Smooth muscle cell (in vitro differentiated cells): Measurements from ENCODE around the gene NOXO1. TPM values are rescaled to one million over a fixed set of nuclear protein-coding genes. Genes with fewer than 3 reads are reported as not detected.

Experiments used
- DNase-seq: peaks from one replicate; lab custom pipeline; 2025; ENCODE audit not compliant: unreplicated experiment; lab: John Stamatoyannopoulos, UW
- H2AFZ ChIP-seq: fragments of 200-600 bp; sonication (generic); 2 replicates; pipeline ENCODE4 v1.6.0; 2016; ENCODE audit warnings: antibody characterized with exemption, low read depth, mild to moderate bottlenecking
- H3F3A ChIP-seq: fragments of 200-600 bp; sonication (generic); 2 replicates; pipeline ENCODE4 v1.6.0; 2017; ENCODE audit warnings: antibody characterized with exemption, low read depth
- H3K27ac ChIP-seq: fragments of 200-600 bp; sonication (generic); 2 replicates; pipeline ENCODE4 v1.5.1; 2016; ENCODE audit warnings: low read depth, mild to moderate bottlenecking
- H3K27me3 ChIP-seq: fragments of 200-600 bp; sonication (generic); 2 replicates; pipeline ENCODE4 v1.6.1; 2016; ENCODE audit warnings: low read depth, mild to moderate bottlenecking
- H3K36me3 ChIP-seq: fragments of 200-600 bp; sonication (generic); 2 replicates; pipeline ENCODE4 v1.5.1; 2016; ENCODE audit warnings: low read depth
- H3K4me1 ChIP-seq: fragments of 200-600 bp; sonication (generic); 2 replicates; pipeline ENCODE4 v1.5.1; 2016; ENCODE audit warnings: low read depth
- H3K4me2 ChIP-seq: fragments of 200-600 bp; sonication (generic); 2 replicates; pipeline ENCODE4 v1.6.0; 2016; ENCODE audit warnings: mild to moderate bottlenecking
- H3K4me3 ChIP-seq: fragments of 200-600 bp; sonication (generic); 2 replicates; pipeline ENCODE4 v1.5.1; 2016; ENCODE audit warnings: mild to moderate bottlenecking
- H3K79me2 ChIP-seq: fragments of 200-600 bp; sonication (generic); 2 replicates; pipeline ENCODE4 v1.6.0; 2016; ENCODE audit warnings: low read depth, mild to moderate bottlenecking
- H3K9ac ChIP-seq: fragments of 200-600 bp; sonication (generic); 2 replicates; pipeline ENCODE4 v1.6.0; 2016; ENCODE audit warnings: low read depth
- H3K9me3 ChIP-seq: fragments of 200-600 bp; sonication (generic); replicated peaks from 2 replicates; pipeline ENCODE4 v1.5.1; 2016; ENCODE audit warnings: low read depth
- H4K20me1 ChIP-seq: fragments of 200-600 bp; sonication (generic); 2 replicates; pipeline ENCODE4 v1.6.0; 2016; ENCODE audit warnings: low read depth
- WGBS: methylation state at CpG from one replicate; pipeline ENCODE4 v1.1.7; 2016; ENCODE audit warnings: low lambda C conversion rate; 5-methylcytosine and 5-hydroxymethylcytosine counted together
- polyA plus RNA-seq: library from polyadenylated mRNA; unstranded; fragments of >200 nt; fragmentation: Nextera tagmentation; extraction: Ambion mirVana; gene quantifications from 2 replicates; pipeline ENCODE4 v1.2.1, GENCODE V29; 2016
- total RNA-seq: library from RNA; depleted of rRNA; stranded (reverse); fragments of >200 nt; gene quantifications from 2 replicates; pipeline ENCODE4 v1.2.3, GENCODE V29; 2014
- TF ChIP-seq, protein P1 (sequence below): fragments of 200-600 bp; sonication (generic); IDR thresholded peaks from 2 replicates; pipeline ENCODE4 v1.5.1; 2017; ENCODE audit warnings: borderline replicate concordance, mild to moderate bottlenecking, antibody characterized with exemption; ENCODE audit not compliant: insufficient read depth, poor library complexity, severe bottlenecking

Gene NOXO1
- total and polyA plus RNA-seq, 2 experiments from 2014 or later, result 0.13 to 0.35 TPM

- Histone ChIP-seq H3K4me2 (no peak overlapping the region), H2AFZ (no peak overlapping the region), H3K36me3 (no peaks in the 10 kb centered on the region), H3K9ac (no peak overlapping the region), H3K79me2 (no peaks in the 10 kb centered on the region), H3K9me3 (no peaks in the 10 kb centered on the region), H3K27ac (no peak overlapping the region), H3K4me1 (peaks cover 7% of the 10 kb centered on the region), H3F3A (no peaks in the 10 kb centered on the region), H3K27me3 (no peaks in the 10 kb centered on the region), H4K20me1 (no peaks in the 10 kb centered on the region), H3K4me3 (no peak overlapping the region)
- TF ChIP-seq, protein P1, sequence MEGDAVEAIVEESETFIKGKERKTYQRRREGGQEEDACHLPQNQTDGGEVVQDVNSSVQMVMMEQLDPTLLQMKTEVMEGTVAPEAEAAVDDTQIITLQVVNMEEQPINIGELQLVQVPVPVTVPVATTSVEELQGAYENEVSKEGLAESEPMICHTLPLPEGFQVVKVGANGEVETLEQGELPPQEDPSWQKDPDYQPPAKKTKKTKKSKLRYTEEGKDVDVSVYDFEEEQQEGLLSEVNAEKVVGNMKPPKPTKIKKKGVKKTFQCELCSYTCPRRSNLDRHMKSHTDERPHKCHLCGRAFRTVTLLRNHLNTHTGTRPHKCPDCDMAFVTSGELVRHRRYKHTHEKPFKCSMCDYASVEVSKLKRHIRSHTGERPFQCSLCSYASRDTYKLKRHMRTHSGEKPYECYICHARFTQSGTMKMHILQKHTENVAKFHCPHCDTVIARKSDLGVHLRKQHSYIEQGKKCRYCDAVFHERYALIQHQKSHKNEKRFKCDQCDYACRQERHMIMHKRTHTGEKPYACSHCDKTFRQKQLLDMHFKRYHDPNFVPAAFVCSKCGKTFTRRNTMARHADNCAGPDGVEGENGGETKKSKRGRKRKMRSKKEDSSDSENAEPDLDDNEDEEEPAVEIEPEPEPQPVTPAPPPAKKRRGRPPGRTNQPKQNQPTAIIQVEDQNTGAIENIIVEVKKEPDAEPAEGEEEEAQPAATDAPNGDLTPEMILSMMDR, result no peak
- WGBS, result 91% methylated on average over 38 of the region's 38 CpGs
- DNase-seq, result no peak
Measured at GRCh38 chr16:1946495-1947368, 34.5 kb downstream of the NOXO1 start.

- WGBS, result 88% methylated on average over 19 of the region's 19 CpGs
- Histone ChIP-seq H3K4me2 (no peak overlapping the region), H3K9me3 (no peaks in the 10 kb centered on the region), H3K27ac (no peak overlapping the region), H3K27me3 (no peaks in the 10 kb centered on the region), H4K20me1 (no peaks in the 10 kb centered on the region), H3K4me1 (peaks cover 7% of the 10 kb centered on the region), H3K9ac (no peak overlapping the region), H2AFZ (no peak overlapping the region), H3K36me3 (no peaks in the 10 kb centered on the region), H3F3A (no peaks in the 10 kb centered on the region), H3K79me2 (no peaks in the 10 kb centered on the region), H3K4me3 (no peak overlapping the region)
- no peak for DNase-seq
- TF ChIP-seq, protein P1, result no peak
Measured at GRCh38 chr16:1945559-1946391, 35.5 kb downstream of the NOXO1 start.

DNA sequence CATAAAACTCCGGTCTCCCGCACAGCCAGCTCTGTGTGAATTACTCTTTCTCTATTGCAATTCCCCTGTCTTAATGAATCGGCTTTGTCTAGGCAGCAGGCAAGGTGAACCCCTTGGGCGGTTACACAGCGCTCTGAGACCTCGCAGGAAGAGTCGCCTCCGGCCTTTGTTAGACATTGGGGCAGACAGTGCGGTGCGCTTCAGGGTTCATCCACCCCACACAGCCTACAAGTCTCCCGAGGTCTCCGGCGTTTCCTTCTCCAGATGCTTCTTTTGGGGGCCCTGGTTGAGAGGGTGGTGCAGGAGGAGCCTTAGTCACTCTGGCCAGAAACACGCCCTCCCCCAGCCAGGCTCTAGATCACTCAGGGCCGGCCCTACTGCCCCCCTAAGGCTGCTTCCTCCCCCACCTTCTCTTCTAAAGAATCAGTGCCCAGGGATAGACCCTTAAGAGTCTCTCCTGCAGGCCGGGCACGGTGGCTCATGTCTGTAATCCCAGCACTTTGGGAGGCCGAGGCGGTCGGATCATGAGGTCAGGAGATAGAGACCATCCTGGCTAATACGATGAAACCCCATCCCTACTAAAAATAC lies 36.6 kb downstream of the NOXO1 start:
- 95% methylated on average over 21 of the region's 21 CpGs for WGBS

More for the DNA sequence above, 36.6 kb downstream of the NOXO1 start:
- Histone ChIP-seq H3K4me1 (peaks cover 7% of the 10 kb centered on the region), H3K36me3 (no peaks in the 10 kb centered on the region), H3F3A (no peaks in the 10 kb centered on the region), H3K27ac (no peak overlapping the region), H2AFZ (no peak overlapping the region), H3K27me3 (no peaks in the 10 kb centered on the region), H4K20me1 (no peaks in the 10 kb centered on the region), H3K4me3 (no peak overlapping the region), H3K9me3 (no peaks in the 10 kb centered on the region), H3K79me2 (no peaks in the 10 kb centered on the region), H3K4me2 (no peak overlapping the region), H3K9ac (no peak overlapping the region)
- TF ChIP-seq, protein P1, result no peak
- no peak for DNase-seq
